Myocyte (in vitro differentiated cells): ENCODE measurements around the gene ZFP57. TPM values are rescaled to one million over a fixed set of nuclear protein-coding genes. Genes with fewer than 3 reads are reported as not detected.
A peak's percentile ranks its signal among the peaks of the same experiment; 100 is the strongest.

Source experiments
- DNase-seq: peaks from one replicate; pipeline ENCODE4 v3.0.0-alpha.2; 2012; ENCODE audit warnings: low read depth
- total RNA-seq: library from RNA; depleted of rRNA; stranded (reverse); fragments of >200 nt; gene quantifications from 2 replicates; pipeline ENCODE4 v1.2.3, GENCODE V29; 2014

ZFP57 gene
- total RNA-seq, 1 donor from 2014 or later, result not detected

GRCh38 chr6:29656157-29656556 lies 24.8 kb downstream of the ZFP57 start:
- DNase-seq, result peak; percentile 26

- no peak for DNase-seq
Observed at GRCh38 chr6:29655658-29656057, 25.3 kb downstream of the ZFP57 start.

GRCh38 chr6:29653452-29654038 lies 27.4 kb downstream of the ZFP57 start:
- peak; percentile 70 for DNase-seq

- no peak for DNase-seq
Observed at GRCh38 chr6:29652198-29652584, 28.8 kb downstream of the ZFP57 start.

- DNase-seq, result peak; percentile 38
Observed at GRCh38 chr6:29651413-29652197, 29.3 kb downstream of the ZFP57 start.

- peak; percentile 99 for DNase-seq
Observed at GRCh38 chr6:29649701-29650673, 31.0 kb downstream of the ZFP57 start.

GRCh38 chr6:29647927-29648642 lies 32.9 kb downstream of the ZFP57 start:
- peak; percentile 27 for DNase-seq

- DNase-seq, result no peak
Observed at GRCh38 chr6:29641430-29642148, 39.4 kb downstream of the ZFP57 start.

GRCh38 chr6:29637247-29637646 lies 43.7 kb downstream of the ZFP57 start:
- no peak for DNase-seq

- DNase-seq, result no peak
Observed at GRCh38 chr6:29633534-29633905, 47.4 kb downstream of the ZFP57 start.

- DNase-seq, result peak; percentile 91
Observed at GRCh38 chr6:29632789-29633533, 48.0 kb downstream of the ZFP57 start, which contains the start of gene GABBR1. Gene GABBR1 (minus strand): TSS chr6:29633183. CDS start chr6:29632385, 798 bp downstream.

GRCh38 chr6:29631860-29632731 lies 48.9 kb downstream of the ZFP57 start:
- DNase-seq, result peak; percentile 45

- no peak for DNase-seq
Observed at GRCh38 chr6:29631209-29631810, 49.6 kb downstream of the ZFP57 start.

GRCh38 chr6:29630315-29630714 lies 50.6 kb downstream of the ZFP57 start:
- DNase-seq, result no peak

GRCh38 chr6:29629571-29629970 lies 51.4 kb downstream of the ZFP57 start:
- DNase-seq, result no peak

GRCh38 chr6:29628419-29629281 lies 52.3 kb downstream of the ZFP57 start:
- DNase-seq, result peak; percentile 72

- peak; percentile 59 for DNase-seq
Observed at GRCh38 chr6:29627755-29628418, 53.1 kb downstream of the ZFP57 start.
